ENCODE results near the gene PLS3. TPM values are rescaled to one million over a fixed set of nuclear protein-coding genes. Genes with fewer than 3 reads are reported as not detected.

PLS3 gene
- total and polyA plus RNA-seq, 2 of the 13 experiments (the other 11 are each of a cell fraction or from before 2014, with no cell fraction given): 55.7 to 99.9 TPM

DNA sequence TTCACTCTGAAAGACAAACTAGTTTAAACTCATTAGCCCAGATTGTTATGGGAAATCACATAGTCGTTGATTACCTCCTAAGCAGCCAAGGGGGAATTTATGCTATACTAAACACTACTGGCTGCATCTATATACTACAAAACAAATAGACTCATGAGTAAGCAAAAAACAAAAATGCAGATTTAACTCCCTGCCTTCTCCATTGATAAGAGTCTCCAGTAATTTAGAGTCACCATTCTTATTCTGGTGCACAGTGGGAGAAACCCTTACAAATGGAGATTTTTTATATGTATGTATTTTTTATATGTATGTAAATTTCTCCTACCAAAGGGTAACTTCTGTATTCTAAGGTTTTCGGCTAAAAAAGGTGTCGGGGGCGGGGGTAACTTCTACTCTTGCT, 126.6 kb downstream of the PLS3 start:
- no peak for FAIRE-seq
- no peaks in the 10 kb centered on the region for H4K20me1 ChIP-seq (ENCODE audit: insufficient read depth, low read length)
- no TSS peak for BruUV-seq (replicated peaks)
- CTCF ChIA-PET (ENCODE audit: low intra/inter-chr PET ratio, low total read pairs): no interaction called here
- H3K9ac ChIP-seq (ENCODE audit: insufficient read depth, low read depth, low read length): no peak overlapping the region
- WGBS (ENCODE audit: low lambda C conversion rate): 30% methylated on average over 4 of the region's 4 CpGs
- no peak overlapping the region for H3K27ac ChIP-seq (ENCODE audit: extremely low read length, insufficient read depth, low read length)
- TF ChIP-seq KLF16 (CRISPR knock-in tag; IDR thresholded peaks at IDR 0.05) (no peak), XBP1 (CRISPR knock-in tag; IDR thresholded peaks at IDR 0.05) (no peak), NRL (CRISPR knock-in tag; IDR thresholded peaks at IDR 0.05; ENCODE audit: borderline replicate concordance) (no peak), ZNF644 (CRISPR knock-in tag; IDR thresholded peaks at IDR 0.05; ENCODE audit: low read depth) (no peak)
- TF ChIP-seq, protein P1, sequence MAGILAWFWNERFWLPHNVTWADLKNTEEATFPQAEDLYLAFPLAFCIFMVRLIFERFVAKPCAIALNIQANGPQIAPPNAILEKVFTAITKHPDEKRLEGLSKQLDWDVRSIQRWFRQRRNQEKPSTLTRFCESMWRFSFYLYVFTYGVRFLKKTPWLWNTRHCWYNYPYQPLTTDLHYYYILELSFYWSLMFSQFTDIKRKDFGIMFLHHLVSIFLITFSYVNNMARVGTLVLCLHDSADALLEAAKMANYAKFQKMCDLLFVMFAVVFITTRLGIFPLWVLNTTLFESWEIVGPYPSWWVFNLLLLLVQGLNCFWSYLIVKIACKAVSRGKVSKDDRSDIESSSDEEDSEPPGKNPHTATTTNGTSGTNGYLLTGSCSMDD (CRISPR knock-in tag; IDR thresholded peaks at IDR 0.05): no peak
- DNase-seq (ENCODE audit: low spot score): no peak
- H3K4me1 ChIP-seq (ENCODE audit: insufficient read depth, low read length): no peaks in the 10 kb centered on the region
- H2AFZ ChIP-seq (ENCODE audit: low read length): no peak overlapping the region
- no peaks in the 10 kb centered on the region for H3K36me3 ChIP-seq (replicated peaks in 1 of 2; ENCODE audit: control insufficient read depth in 1 of 2, insufficient read depth in 2 of 2, low read length in 2 of 2)
- intact Hi-C loops (cut with micrococcal nuclease; ENCODE audit: unreplicated experiment) (no loop called here), in situ Hi-C loops (cut with HindIII; ENCODE audit: extremely low pct_ligation_motif_present, low pct_unique_long_range_greater_than_20kb) (no loop called here)
- POLR2A ChIA-PET: no interaction called here
- no peaks in the 10 kb centered on the region for H3K79me2 ChIP-seq (ENCODE audit: insufficient read depth, low read length)
- H3K27me3 ChIP-seq (ENCODE audit: control insufficient read depth in 1 of 2, insufficient read depth in 2 of 2, low read length in 2 of 2): no peaks in the 10 kb centered on the region
- H3K4me2 ChIP-seq (ENCODE audit: low read depth, low read length): no peak overlapping the region
- no peak overlapping the region for H3K4me3 ChIP-seq (replicated peaks in 1 of 3; ENCODE audit: insufficient read depth in 1 of 3, low read depth in 2 of 3, low read length in 3 of 3)
- ATAC-seq: no peak
- H3K9me3 ChIP-seq (ENCODE audit: low read length): no peaks in the 10 kb centered on the region

DNA sequence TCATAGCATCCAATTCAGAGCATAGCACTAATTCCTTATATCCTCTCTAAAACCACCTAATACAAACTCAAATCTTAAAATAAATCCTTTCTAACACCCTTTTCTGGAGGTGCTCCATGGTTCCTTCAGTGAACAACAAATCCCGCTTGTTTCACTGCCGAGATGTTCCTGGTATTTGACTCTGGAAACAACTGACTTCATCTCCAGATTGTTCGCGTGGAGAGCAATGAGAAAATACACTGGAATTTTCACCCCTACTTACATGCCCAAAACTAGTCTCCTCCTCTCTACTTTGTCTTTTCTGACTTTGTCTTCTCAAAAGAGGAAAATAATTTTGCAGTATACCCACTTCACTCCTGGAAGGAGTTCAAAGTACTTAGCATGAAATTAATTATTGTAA, 129.0 kb downstream of the PLS3 start:
- FAIRE-seq: no peak
- POLR2A ChIA-PET: no interaction called here
- Histone ChIP-seq H3K36me3 (replicated peaks in 1 of 2; ENCODE audit: control insufficient read depth in 1 of 2, insufficient read depth in 2 of 2, low read length in 2 of 2) (no peaks in the 10 kb centered on the region), H3K9ac (ENCODE audit: insufficient read depth, low read depth, low read length) (no peak overlapping the region), H3K4me1 (ENCODE audit: insufficient read depth, low read length) (no peaks in the 10 kb centered on the region), H2AFZ (ENCODE audit: low read length) (no peak overlapping the region), H3K9me3 (ENCODE audit: low read length) (no peaks in the 10 kb centered on the region), H3K79me2 (ENCODE audit: insufficient read depth, low read length) (no peaks in the 10 kb centered on the region), H3K27me3 (ENCODE audit: control insufficient read depth in 1 of 2, insufficient read depth in 2 of 2, low read length in 2 of 2) (no peaks in the 10 kb centered on the region; a peak in 1 of 5 replicates), H4K20me1 (ENCODE audit: insufficient read depth, low read length) (no peaks in the 10 kb centered on the region), H3K4me2 (ENCODE audit: low read depth, low read length) (no peak overlapping the region), H3K4me3 (replicated peaks in 1 of 3; ENCODE audit: insufficient read depth in 1 of 3, low read depth in 2 of 3, low read length in 3 of 3) (no peak overlapping the region), H3K27ac (ENCODE audit: extremely low read length, insufficient read depth, low read length) (no peak overlapping the region)
- intact Hi-C loops (cut with micrococcal nuclease; ENCODE audit: unreplicated experiment): no loop called here
- in situ Hi-C loops (cut with HindIII; ENCODE audit: extremely low pct_ligation_motif_present, low pct_unique_long_range_greater_than_20kb): no loop called here
- TF ChIP-seq, protein P2, sequence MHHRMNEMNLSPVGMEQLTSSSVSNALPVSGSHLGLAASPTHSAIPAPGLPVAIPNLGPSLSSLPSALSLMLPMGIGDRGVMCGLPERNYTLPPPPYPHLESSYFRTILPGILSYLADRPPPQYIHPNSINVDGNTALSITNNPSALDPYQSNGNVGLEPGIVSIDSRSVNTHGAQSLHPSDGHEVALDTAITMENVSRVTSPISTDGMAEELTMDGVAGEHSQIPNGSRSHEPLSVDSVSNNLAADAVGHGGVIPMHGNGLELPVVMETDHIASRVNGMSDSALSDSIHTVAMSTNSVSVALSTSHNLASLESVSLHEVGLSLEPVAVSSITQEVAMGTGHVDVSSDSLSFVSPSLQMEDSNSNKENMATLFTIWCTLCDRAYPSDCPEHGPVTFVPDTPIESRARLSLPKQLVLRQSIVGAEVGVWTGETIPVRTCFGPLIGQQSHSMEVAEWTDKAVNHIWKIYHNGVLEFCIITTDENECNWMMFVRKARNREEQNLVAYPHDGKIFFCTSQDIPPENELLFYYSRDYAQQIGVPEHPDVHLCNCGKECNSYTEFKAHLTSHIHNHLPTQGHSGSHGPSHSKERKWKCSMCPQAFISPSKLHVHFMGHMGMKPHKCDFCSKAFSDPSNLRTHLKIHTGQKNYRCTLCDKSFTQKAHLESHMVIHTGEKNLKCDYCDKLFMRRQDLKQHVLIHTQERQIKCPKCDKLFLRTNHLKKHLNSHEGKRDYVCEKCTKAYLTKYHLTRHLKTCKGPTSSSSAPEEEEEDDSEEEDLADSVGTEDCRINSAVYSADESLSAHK (CRISPR knock-in tag; IDR thresholded peaks at IDR 0.05; ENCODE audit: borderline replicate concordance): no peak
- TF ChIP-seq ZNF460 (CRISPR knock-in tag; IDR thresholded peaks at IDR 0.05; ENCODE audit: borderline replicate concordance) (no peak), MEIS2 (CRISPR knock-in tag; IDR thresholded peaks at IDR 0.05) (no peak), NR2F6 (IDR thresholded peaks at IDR 0.05) (no peak), NR2F6 (CRISPR knock-in tag; IDR thresholded peaks at IDR 0.05) (no peak), NR2F1 (CRISPR knock-in tag; IDR thresholded peaks at IDR 0.05) (no peak)
- no peak for ATAC-seq
- 7% methylated on average over 4 of the region's 4 CpGs for WGBS (ENCODE audit: low lambda C conversion rate)
- CTCF ChIA-PET (ENCODE audit: low intra/inter-chr PET ratio, low total read pairs): interaction anchor here (1.6 kb wide), 1 partner anchor 39 kb away, joined by 7 read pairs; no protein-coding TSS in a partner anchor
- no TSS peak for BruUV-seq (replicated peaks)
- DNase-seq (ENCODE audit: low spot score): no peak
